ENCODE measurements around the gene HDGFL3. TPM values are rescaled to one million over a fixed set of nuclear protein-coding genes. Genes with fewer than 3 reads are reported as not detected.

Gene HDGFL3
- total and polyA plus RNA-seq, 9 of the 15 experiments (the other 6 are each of a cell fraction or from before 2014, with no cell fraction given), result 6.7 to 42.0 (median 31.4) TPM

DNA sequence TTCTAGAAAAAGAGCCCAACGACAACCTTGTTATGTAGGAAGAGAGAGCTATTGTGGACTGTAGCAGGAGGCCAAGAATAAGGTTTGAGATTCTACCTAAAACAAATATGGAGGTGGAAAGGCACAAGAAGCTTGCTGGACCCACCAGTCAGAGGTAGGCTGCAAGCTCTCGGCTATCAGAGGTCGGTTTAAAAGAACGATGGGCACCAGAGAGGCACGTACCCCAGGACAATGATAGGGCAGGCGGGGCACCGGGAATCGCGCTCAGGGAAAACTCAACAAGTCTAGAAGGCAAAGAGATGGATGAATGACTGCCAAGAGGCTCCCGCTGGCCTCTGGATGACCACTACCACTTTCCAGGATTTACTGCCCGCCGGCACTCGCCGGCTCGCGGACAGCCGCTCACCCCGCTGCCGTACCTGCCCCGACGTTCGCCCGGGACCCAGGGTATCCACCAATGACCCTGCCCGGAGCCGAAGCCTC is 1.1 kb downstream of the HDGFL3 start:
- Histone ChIP-seq H4K20me1 (replicated peaks; ENCODE audit: control insufficient read depth, insufficient read depth, low read length) (no peaks in the 10 kb centered on the region; the same call in 1 of the 2 replicates), H3K27ac (ENCODE audit: extremely low read depth, low read depth, low read length) (peak overlapping the region; percentile 68), H2AFZ (ENCODE audit: low read depth, low read length) (peak overlapping the region; percentile 84), H3K4me2 (ENCODE audit: insufficient read depth, low read length) (peak overlapping the region; percentile 79), H3K9me3 (replicated peaks; ENCODE audit: control insufficient read depth, insufficient read depth, low read depth, low read length) (no peaks in the 10 kb centered on the region), H3K9me1 (ENCODE audit: control insufficient read depth, insufficient read depth, low read length) (no peaks in the 10 kb centered on the region), H3K4me3 (peak overlapping the region; percentile 69), H3K79me2 (ENCODE audit: control insufficient read depth, insufficient read depth, low read length) (peaks cover 47% of the 10 kb centered on the region), H3K36me3 (ENCODE audit: control insufficient read depth, insufficient read depth, low read length) (no peaks in the 10 kb centered on the region; the same call in 2 of the 3 replicates), H3K9ac (ENCODE audit: insufficient read depth in 1 of 2, low read depth in 2 of 2, low read length in 2 of 2) (peak overlapping the region; percentile 65 to 88), H3K4me1 (replicated peaks in 1 of 2; ENCODE audit: control insufficient read depth in 2 of 2, insufficient read depth in 2 of 2, low read length in 2 of 2) (peaks cover 14 to 18% of the 10 kb centered on the region in 2 experiments), H3K27me3 (ENCODE audit: control insufficient read depth in 2 of 2, insufficient read depth in 2 of 2, low read length in 2 of 2) (peaks cover 2 to 6% of the 10 kb centered on the region in 2 experiments; a peak in 3 of 5 replicates)
- POLR2A ChIA-PET, result interaction anchor here (0.8 to 2.3 kb wide), 4 partner anchors 13 to 140 kb away, joined by 3 to 12 read pairs (median 4); partner anchors contain the start of gene BTBD1
- 11% methylated on average over 19 of the region's 25 CpGs for WGBS (ENCODE audit: insufficient coverage, low coverage, missing lambda C conversion rate)
- peak in 2 of 4 experiments; percentile 20 to 30 for DNase-seq (ENCODE audit: extremely low read depth in 1 of 4, low spot score in 3 of 4)
- peak; percentile 7 for ATAC-seq
- FAIRE-seq, result no peak
- CTCF ChIA-PET (ENCODE audit: low intra/inter-chr PET ratio), result no interaction called here
- no TSS peak for BruUV-seq (replicated peaks)
- intact Hi-C loops (cut with micrococcal nuclease), result loop anchor here (5.0 kb wide), 3 partner anchors 99 to 359 kb away; partner anchors contain the start of genes BTBD1 and TM6SF1
- in situ Hi-C loops (cut with MboI), result no loop called here
- TF ChIP-seq ZBTB17 (CRISPR knock-in tag; IDR thresholded peaks at IDR 0.05), result no peak
- peak; percentile 19 for TF ChIP-seq CHD1 (IDR thresholded peaks at IDR 0.05; ENCODE audit: low read length)
- TF ChIP-seq, protein P1, sequence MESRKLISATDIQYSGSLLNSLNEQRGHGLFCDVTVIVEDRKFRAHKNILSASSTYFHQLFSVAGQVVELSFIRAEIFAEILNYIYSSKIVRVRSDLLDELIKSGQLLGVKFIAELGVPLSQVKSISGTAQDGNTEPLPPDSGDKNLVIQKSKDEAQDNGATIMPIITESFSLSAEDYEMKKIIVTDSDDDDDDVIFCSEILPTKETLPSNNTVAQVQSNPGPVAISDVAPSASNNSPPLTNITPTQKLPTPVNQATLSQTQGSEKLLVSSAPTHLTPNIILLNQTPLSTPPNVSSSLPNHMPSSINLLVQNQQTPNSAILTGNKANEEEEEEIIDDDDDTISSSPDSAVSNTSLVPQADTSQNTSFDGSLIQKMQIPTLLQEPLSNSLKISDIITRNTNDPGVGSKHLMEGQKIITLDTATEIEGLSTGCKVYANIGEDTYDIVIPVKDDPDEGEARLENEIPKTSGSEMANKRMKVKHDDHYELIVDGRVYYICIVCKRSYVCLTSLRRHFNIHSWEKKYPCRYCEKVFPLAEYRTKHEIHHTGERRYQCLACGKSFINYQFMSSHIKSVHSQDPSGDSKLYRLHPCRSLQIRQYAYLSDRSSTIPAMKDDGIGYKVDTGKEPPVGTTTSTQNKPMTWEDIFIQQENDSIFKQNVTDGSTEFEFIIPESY (CRISPR knock-in tag; IDR thresholded peaks at IDR 0.05), result 0 out of 2 replicates have a peak, but pooled peaks have one; percentile 26
- TF ChIP-seq CREB1 (IDR thresholded peaks at IDR 0.05), result no peak
- TF ChIP-seq CREB1 (CRISPR knock-in tag; IDR thresholded peaks at IDR 0.05), result 0 out of 2 replicates have a peak, but pooled peaks have one; percentile 15
- TF ChIP-seq PPARD (CRISPR knock-in tag; IDR thresholded peaks at IDR 0.05), result no peak
- TF ChIP-seq, protein P2, sequence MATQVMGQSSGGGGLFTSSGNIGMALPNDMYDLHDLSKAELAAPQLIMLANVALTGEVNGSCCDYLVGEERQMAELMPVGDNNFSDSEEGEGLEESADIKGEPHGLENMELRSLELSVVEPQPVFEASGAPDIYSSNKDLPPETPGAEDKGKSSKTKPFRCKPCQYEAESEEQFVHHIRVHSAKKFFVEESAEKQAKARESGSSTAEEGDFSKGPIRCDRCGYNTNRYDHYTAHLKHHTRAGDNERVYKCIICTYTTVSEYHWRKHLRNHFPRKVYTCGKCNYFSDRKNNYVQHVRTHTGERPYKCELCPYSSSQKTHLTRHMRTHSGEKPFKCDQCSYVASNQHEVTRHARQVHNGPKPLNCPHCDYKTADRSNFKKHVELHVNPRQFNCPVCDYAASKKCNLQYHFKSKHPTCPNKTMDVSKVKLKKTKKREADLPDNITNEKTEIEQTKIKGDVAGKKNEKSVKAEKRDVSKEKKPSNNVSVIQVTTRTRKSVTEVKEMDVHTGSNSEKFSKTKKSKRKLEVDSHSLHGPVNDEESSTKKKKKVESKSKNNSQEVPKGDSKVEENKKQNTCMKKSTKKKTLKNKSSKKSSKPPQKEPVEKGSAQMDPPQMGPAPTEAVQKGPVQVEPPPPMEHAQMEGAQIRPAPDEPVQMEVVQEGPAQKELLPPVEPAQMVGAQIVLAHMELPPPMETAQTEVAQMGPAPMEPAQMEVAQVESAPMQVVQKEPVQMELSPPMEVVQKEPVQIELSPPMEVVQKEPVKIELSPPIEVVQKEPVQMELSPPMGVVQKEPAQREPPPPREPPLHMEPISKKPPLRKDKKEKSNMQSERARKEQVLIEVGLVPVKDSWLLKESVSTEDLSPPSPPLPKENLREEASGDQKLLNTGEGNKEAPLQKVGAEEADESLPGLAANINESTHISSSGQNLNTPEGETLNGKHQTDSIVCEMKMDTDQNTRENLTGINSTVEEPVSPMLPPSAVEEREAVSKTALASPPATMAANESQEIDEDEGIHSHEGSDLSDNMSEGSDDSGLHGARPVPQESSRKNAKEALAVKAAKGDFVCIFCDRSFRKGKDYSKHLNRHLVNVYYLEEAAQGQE (IDR thresholded peaks at IDR 0.05; ENCODE audit: borderline replicate concordance), result peak; percentile 12; the same call in 1 of the 2 replicates
- TF ChIP-seq, protein P2 (CRISPR knock-in tag; IDR thresholded peaks at IDR 0.05; ENCODE audit: low read depth), result no peak
